C4-2B (cell line): ENCODE measurements around the gene ANGPT4.
"Not testable (repeated sequence)": the region's sequence is repeated elsewhere in the genome, so short reads cannot be mapped to it uniquely, and the experiment has no call there.

Experiments
- CTCF ChIP-seq: fragments of 450-650 bp; conservative IDR thresholded peaks from 2 replicates; pipeline ENCODE4 v1.5.1; 2017; ENCODE audit warnings: mild to moderate bottlenecking
- ZFX ChIP-seq: fragments of 450-650 bp; IDR thresholded peaks from 2 replicates; pipeline ENCODE4 v1.6.1; 2017

- not testable (repeated sequence) for TF ChIP-seq CTCF, ZFX
Observed at GRCh38 chr20:892371-892770, 23.8 kb downstream of the ANGPT4 start.
